Type B pancreatic cell (in vitro differentiated cells): ENCODE results near the gene FLT3LG. TPM values are rescaled to one million over a fixed set of nuclear protein-coding genes. Genes with fewer than 3 reads are reported as not detected.

ENCODE experiments used
- DNase-seq: peaks from one replicate; pipeline ENCODE4 v3.0.0; 2021; ENCODE audit warnings: mixed read lengths; ENCODE audit not compliant: unreplicated experiment; ENCODE audit errors: extremely low spot score
- H3K27ac Mint-ChIP-seq: 2 replicates; pipeline ENCODE4 v1.8.0; 2021; ENCODE audit warnings: mild to moderate bottlenecking, mixed read lengths
- H3K27me3 Mint-ChIP-seq: 2 replicates; pipeline ENCODE4 v1.8.0; 2021; ENCODE audit warnings: mixed read lengths
- H3K36me3 Mint-ChIP-seq: 2 replicates; pipeline ENCODE4 v1.8.0; 2021; ENCODE audit warnings: mixed read lengths
- H3K4me1 Mint-ChIP-seq: one replicate; pipeline ENCODE4 v1.8.0; 2021; ENCODE audit warnings: mixed read lengths; ENCODE audit not compliant: unreplicated experiment
- H3K4me3 Mint-ChIP-seq: 2 replicates; pipeline ENCODE4 v1.8.0; 2021; ENCODE audit warnings: mild to moderate bottlenecking, mixed read lengths
- H3K9me3 Mint-ChIP-seq: 2 replicates; pipeline ENCODE4 v1.8.0; 2021; ENCODE audit warnings: mixed read lengths
- total RNA-seq: library from RNA; stranded (reverse); gene quantifications from 2 replicates; pipeline ENCODE4 v1.2.1, GENCODE V29; 2021; ENCODE audit warnings: low replicate concordance
- TF ChIP-seq, protein P1 (sequence below): fragments of 200-600 bp; sonication (generic); conservative IDR thresholded peaks from 2 replicates; pipeline ENCODE4 v1.5.0; 2021; ENCODE audit warnings: antibody characterized with exemption, mild to moderate bottlenecking

FLT3LG gene
- total RNA-seq, 1 donor from 2014 or later: 2.0 TPM

DNA sequence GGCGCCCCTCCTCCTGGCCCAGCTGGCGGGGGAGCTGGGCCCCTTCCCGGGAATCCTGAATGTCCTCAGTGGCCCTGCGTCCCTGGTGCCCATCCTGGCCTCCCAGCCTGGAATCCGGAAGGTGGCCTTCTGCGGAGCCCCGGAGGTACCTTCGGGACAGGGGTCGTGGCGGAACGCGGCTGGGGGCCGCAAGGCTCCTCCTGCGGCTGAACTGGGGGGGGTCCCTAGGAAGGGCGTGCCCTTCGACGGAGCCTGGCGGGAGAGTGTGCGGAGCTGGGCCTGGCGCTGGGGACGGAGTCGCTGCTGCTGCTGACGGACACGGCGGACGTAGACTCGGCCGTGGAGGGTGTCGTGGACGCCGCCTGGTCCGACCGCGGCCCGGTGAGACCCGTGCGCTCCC lies 12.4 kb upstream of the FLT3LG start:
- peaks cover 4% of the 10 kb centered on the region for H3K36me3 Mint-ChIP-seq
- H3K9me3 Mint-ChIP-seq: no peaks in the 10 kb centered on the region
- H3K27me3 Mint-ChIP-seq: no peaks in the 10 kb centered on the region
- TF ChIP-seq, protein P1, sequence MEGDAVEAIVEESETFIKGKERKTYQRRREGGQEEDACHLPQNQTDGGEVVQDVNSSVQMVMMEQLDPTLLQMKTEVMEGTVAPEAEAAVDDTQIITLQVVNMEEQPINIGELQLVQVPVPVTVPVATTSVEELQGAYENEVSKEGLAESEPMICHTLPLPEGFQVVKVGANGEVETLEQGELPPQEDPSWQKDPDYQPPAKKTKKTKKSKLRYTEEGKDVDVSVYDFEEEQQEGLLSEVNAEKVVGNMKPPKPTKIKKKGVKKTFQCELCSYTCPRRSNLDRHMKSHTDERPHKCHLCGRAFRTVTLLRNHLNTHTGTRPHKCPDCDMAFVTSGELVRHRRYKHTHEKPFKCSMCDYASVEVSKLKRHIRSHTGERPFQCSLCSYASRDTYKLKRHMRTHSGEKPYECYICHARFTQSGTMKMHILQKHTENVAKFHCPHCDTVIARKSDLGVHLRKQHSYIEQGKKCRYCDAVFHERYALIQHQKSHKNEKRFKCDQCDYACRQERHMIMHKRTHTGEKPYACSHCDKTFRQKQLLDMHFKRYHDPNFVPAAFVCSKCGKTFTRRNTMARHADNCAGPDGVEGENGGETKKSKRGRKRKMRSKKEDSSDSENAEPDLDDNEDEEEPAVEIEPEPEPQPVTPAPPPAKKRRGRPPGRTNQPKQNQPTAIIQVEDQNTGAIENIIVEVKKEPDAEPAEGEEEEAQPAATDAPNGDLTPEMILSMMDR: no peak
- DNase-seq: no peak
- no peaks in the 10 kb centered on the region for H3K4me1 Mint-ChIP-seq
- no peak overlapping the region for H3K27ac Mint-ChIP-seq
- H3K4me3 Mint-ChIP-seq: no peak overlapping the region

DNA sequence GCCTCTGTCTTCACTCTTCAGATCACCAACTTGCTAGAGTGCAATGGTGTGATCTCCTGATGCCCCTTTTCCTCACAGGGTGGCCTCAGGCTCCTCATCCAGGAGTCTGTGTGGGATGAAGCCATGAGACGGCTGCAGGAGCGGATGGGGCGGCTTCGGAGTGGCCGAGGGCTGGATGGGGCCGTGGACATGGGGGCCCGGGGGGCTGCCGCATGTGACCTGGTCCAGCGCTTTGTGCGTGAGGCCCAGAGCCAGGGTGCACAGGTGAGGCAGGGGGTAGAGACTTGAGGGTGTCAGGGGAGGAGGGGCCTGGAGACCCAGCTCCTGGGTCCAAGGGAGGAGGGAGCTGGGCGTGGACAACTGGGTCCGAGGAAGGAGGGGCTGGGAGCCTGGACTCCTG lies 11.5 kb upstream of the FLT3LG start:
- Mint-ChIP-seq H3K9me3 (no peaks in the 10 kb centered on the region), H3K27ac (no peak overlapping the region), H3K4me3 (no peak overlapping the region), H3K4me1 (no peaks in the 10 kb centered on the region), H3K36me3 (no peaks in the 10 kb centered on the region), H3K27me3 (no peaks in the 10 kb centered on the region)
- TF ChIP-seq, protein P1: no peak
- DNase-seq: no peak

DNA sequence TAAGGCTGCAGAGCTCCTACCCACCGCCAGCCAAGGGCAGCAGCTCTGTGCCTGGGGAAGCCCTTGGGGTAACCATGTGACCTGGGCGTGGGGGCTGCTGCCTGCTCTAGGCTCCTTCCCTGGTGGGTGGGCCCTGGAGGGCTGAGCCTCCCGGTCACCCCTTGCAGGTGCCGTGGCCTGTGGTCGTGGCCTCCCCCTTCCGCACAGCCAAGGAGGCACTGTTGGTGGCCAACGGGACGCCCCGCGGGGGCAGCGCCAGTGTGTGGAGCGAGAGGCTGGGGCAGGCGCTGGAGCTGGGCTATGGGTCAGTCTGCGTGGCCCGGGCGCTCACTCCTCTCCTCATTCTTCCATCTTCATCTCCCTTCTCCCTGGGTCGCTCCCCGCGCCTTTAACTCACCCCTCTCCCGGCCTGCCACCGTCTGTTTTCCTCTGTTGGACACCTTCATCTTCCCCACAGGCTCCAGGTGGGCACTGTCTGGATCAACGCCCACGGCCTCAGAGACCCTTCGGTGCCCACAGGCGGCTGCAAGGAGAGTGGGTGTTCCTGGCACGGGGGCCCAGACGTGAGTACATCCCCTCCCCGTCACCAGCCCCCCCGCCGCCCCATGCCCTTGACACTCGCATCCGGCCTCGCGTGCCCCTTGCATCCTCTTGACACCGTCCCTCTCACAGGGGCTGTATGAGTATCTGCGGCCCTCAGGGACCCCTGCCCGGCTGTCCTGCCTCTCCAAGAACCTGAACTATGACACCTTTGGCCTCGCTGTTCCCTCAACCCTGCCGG lies 9.9 kb upstream of the FLT3LG start:
- Mint-ChIP-seq H3K27ac (no peak overlapping the region), H3K27me3 (no peaks in the 10 kb centered on the region), H3K9me3 (no peaks in the 10 kb centered on the region), H3K36me3 (peaks cover 5% of the 10 kb centered on the region), H3K4me3 (no peak overlapping the region), H3K4me1 (peaks cover 6% of the 10 kb centered on the region)
- DNase-seq: no peak
- TF ChIP-seq, protein P1: no peak

DNA sequence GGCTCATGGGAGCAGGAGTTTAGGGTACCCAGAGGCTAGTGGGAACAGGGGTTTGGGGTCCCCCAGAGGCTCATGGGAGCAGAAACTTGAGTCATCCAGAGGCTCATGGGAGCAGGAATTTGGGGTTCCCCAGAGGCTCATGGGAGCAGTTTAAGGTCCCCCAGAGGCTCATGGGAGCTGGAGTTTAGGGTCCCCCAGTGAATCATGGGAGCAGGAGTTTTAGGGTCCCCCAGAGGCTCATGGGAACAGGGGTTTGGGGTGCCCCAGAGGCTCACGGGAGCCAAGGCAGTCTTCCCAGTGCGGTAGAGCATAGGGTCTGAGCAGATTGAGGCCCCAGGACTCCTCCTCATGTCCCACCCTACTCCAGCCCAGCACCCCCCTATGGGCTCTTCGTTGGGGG lies 8.6 kb upstream of the FLT3LG start:
- no peaks in the 10 kb centered on the region for H3K27me3 Mint-ChIP-seq
- no peak for DNase-seq
- H3K9me3 Mint-ChIP-seq: no peaks in the 10 kb centered on the region
- no peak overlapping the region for H3K4me3 Mint-ChIP-seq
- H3K4me1 Mint-ChIP-seq: peaks cover 7% of the 10 kb centered on the region
- H3K36me3 Mint-ChIP-seq: peaks cover 6% of the 10 kb centered on the region
- TF ChIP-seq, protein P1: no peak
- H3K27ac Mint-ChIP-seq: no peak overlapping the region

DNA sequence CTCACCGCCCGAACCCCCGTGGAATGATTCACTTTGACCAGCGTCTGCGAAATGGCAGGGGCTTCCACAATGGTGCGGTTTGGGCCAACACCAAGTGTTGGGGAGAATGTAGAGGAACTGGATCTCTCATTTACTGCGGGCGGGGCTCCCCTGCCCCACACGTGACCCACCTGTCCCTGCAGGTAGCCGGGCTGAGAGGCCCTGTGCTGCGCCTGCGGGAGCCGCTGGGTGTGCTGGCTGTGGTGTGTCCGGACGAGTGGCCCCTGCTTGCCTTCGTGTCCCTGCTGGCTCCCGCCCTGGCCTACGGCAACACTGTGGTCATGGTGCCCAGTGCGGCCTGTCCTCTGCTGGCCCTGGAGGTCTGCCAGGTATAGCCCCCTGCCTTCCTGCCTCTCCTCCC lies 5.8 kb upstream of the FLT3LG start:
- Mint-ChIP-seq H3K27me3 (peaks cover 3% of the 10 kb centered on the region), H3K9me3 (no peaks in the 10 kb centered on the region), H3K27ac (no peak overlapping the region), H3K4me1 (peaks cover 7% of the 10 kb centered on the region), H3K36me3 (peaks cover 6% of the 10 kb centered on the region), H3K4me3 (no peak overlapping the region)
- TF ChIP-seq, protein P1: no peak
- no peak for DNase-seq
